K562 (cell line): ENCODE data around the gene ABCA3. TPM values are rescaled to one million over a fixed set of nuclear protein-coding genes. Genes with fewer than 3 reads are reported as not detected.

ENCODE experiments used
- ARID2 ChIP-seq: fragments of 450-650 bp; IDR thresholded peaks from 2 replicates; pipeline ENCODE4 v1.6.1; 2017; ENCODE audit warnings: antibody characterized with exemption, mild to moderate bottlenecking
- BCLAF1 ChIP-seq, 2 experiments: fragments of 450-650 bp in 1 of 2; IDR thresholded peaks; 2 replicates each; pipeline ENCODE4 v1.6.1; 2011 to 2017; ENCODE audit warnings: low read depth in 2 of 2, antibody characterized with exemption in 1 of 2, borderline replicate concordance in 1 of 2, low read length in 1 of 2, mild to moderate bottlenecking in 1 of 2, mixed read lengths in 1 of 2; ENCODE audit not compliant: control insufficient read depth in 1 of 2
- BRCA1 ChIP-seq, 2 experiments: fragments of 450-650 bp in 1 of 2; sonication (generic) in 1 of 2; formaldehyde crosslinking in 1 of 2; IDR thresholded peaks; 2 replicates each; pipeline versions ENCODE4 v1.5.0 to v1.6.1; 2017 to 2020; ENCODE audit warnings: mild to moderate bottlenecking in 1 of 2, missing genetic modification reagents in 1 of 2
- ESRRB ChIP-seq: fragments of 250-450 bp; sonication (Bioruptor Pico); IDR thresholded peaks from 2 replicates; pipeline ENCODE4 v1.5.0; 2020; ENCODE audit warnings: mild to moderate bottlenecking, moderate library complexity, borderline replicate concordance
- IRF2 ChIP-seq: sonication (generic); formaldehyde crosslinking; IDR thresholded peaks from 2 replicates; pipeline ENCODE4 v1.8.1; 2022; ENCODE audit warnings: mild to moderate bottlenecking, missing genetic modification reagents
- JUN ChIP-seq, 2 experiments: sonication (generic) in 1 of 2; formaldehyde crosslinking in 1 of 2; IDR thresholded peaks; 2 replicates each; pipeline versions ENCODE4 v1.6.1 to v1.8.0; 2012 to 2022; ENCODE audit warnings: borderline replicate concordance in 2 of 2, mild to moderate bottlenecking in 2 of 2, improper control_type of control experiment in 1 of 2, low read depth in 1 of 2, low read length in 1 of 2, missing genetic modification reagents in 1 of 2
- POLR3G ChIP-seq: IDR thresholded peaks from 2 replicates; pipeline ENCODE4 v1.6.1; 2011; ENCODE audit not compliant: insufficient read length, insufficient replicate concordance; ENCODE audit errors: extremely low read depth
- TAF1 ChIP-seq: IDR thresholded peaks from 2 replicates; pipeline ENCODE4 v1.6.1; 2011; ENCODE audit warnings: mild to moderate bottlenecking, low read length, moderate library complexity; ENCODE audit not compliant: insufficient read depth, control insufficient read depth, severe bottlenecking; ENCODE audit errors: extremely low read depth
- VEZF1 ChIP-seq: fragments of 200-800 bp; sonication (Bioruptor generic); IDR thresholded peaks from 2 replicates; pipeline ENCODE4 v1.6.1; 2017; ENCODE audit warnings: missing genetic modification characterization, missing compliant biosample characterization
- ZBTB1 ChIP-seq: sonication (generic); formaldehyde crosslinking; IDR thresholded peaks from 2 replicates; pipeline ENCODE4 v1.8.1; 2023; ENCODE audit warnings: missing genetic modification reagents, low read depth, mild to moderate bottlenecking, borderline replicate concordance
- ZNF644 ChIP-seq: fragments of 200-800 bp; sonication (Bioruptor generic); IDR thresholded peaks from 2 replicates; pipeline ENCODE4 v1.6.1; 2016; ENCODE audit warnings: low read depth, missing genetic modification characterization, missing compliant biosample characterization
- polyA plus RNA-seq, 8 experiments: library from polyadenylated mRNA; depleted of rRNA in 4 of 8; stranded (reverse) in 5 of 8; unstranded in 3 of 8; fragments of >200 nt; fragmentation: Nextera tagmentation in 2 of 8; fragmentation: Illumina TruSeq in 1 of 8; extraction: Ambion mirVana in 2 of 8; extraction: Trizol in 1 of 8; gene quantifications; 2 replicates each; pipeline versions ENCODE4 v1.2.1 to v1.2.3, GENCODE V29; 2011 to 2014; ENCODE audit warnings: inconsistent platforms in 1 of 8, missing spikeins in 1 of 8
- total RNA-seq, 7 experiments: library from RNA; depleted of rRNA in 6 of 7; stranded (reverse); fragments of >200 nt in 6 of 7; fragmentation: Illumina TruSeq in 2 of 7; extraction: Trizol in 2 of 7; gene quantifications; 2 replicates each; pipeline versions ENCODE4 v1.2.1 to v1.2.3, GENCODE V29; 2011 to 2021; ENCODE audit warnings: low replicate concordance in 1 of 7

ABCA3 gene
- total and polyA plus RNA-seq, 9 of the 15 experiments (the other 6 are each of a cell fraction or from before 2014, with no cell fraction given), result 0.66 to 23.7 (median 6.9) TPM

DNA sequence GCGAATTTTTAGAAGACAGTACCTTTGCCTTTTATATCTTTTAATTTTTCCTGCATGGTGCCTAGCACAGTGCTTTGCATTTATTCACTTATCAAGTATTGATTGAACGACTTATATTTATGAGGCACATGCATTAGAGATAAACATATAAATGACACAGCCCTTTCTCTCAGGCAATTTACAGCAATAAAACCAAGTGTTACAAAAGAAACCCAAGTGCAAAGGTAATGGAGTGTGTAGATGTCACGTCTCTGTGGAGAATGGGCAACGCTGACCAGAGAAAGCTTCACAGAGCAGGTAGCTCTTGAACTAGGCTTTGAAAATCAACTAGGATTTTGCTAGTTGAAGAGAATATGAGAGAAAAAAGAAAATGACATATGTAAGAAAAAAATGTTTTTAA, 32.6 kb upstream of the ABCA3 start (continued):
- TF ChIP-seq TAF1 (no peak), BRCA1 (IDR thresholded peaks at IDR 0.05) (no peak), BRCA1 (CRISPR knock-in tag; IDR thresholded peaks at IDR 0.05) (no peak), IRF2 (no peak), POLR3G (no peak), BCLAF1 (IDR thresholded peaks at IDR 0.05; ENCODE audit: borderline replicate concordance in 1 of 2, control insufficient read depth in 1 of 2, low read depth in 2 of 2, low read length in 1 of 2) (no peak), JUN (IDR thresholded peaks at IDR 0.05; ENCODE audit: borderline replicate concordance, low read depth, low read length) (no peak), JUN (CRISPR knock-in tag; IDR thresholded peaks at IDR 0.05; ENCODE audit: borderline replicate concordance) (no peak), ARID2 (no peak), VEZF1 (CRISPR knock-in tag) (no peak), ESRRB (no peak), ZBTB1 (no peak), ZNF644 (tag) (no peak)
